ENCODE results near the gene ARPC5L.

DNA sequence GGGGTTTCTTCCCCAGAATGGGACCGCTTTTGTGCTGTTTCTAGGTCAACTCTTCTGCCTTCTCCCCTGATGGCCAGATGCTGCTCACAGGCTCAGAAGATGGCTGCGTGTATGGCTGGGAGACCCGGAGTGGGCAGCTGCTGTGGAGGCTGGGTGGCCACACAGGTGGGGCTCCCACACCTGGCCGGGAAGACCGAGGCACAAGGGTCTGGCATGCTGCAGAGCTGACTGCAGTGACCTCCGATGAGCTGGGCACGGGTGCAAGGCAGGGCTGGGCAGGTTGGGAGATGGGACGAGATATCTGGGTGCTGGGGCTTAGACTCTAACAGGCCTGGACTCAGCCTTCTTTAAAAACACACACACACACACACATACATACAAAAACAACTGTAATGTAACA lies 7.8 kb upstream of the ARPC5L start:
- TF ChIP-seq POLR2A (IDR thresholded peaks at IDR 0.05; ENCODE audit: low read depth, low read length), result no peak
- no peak for TF ChIP-seq POLR2AphosphoS5 (IDR thresholded peaks at IDR 0.05; ENCODE audit: low read depth, low read length)
- TF ChIP-seq TAF1 (IDR thresholded peaks at IDR 0.05; ENCODE audit: low read depth, low read length), result no peak
- no peak for TF ChIP-seq SPI1 (IDR thresholded peaks at IDR 0.05; ENCODE audit: low read depth, low read length)
- no peak for TF ChIP-seq PAX5 (IDR thresholded peaks at IDR 0.05; ENCODE audit: insufficient read depth, low read length, severe bottlenecking)

All from GM12891 (cell line).